WTC11 (cell line): ENCODE results near the gene MAP3K2. TPM values are rescaled to one million over a fixed set of nuclear protein-coding genes. Genes with fewer than 3 reads are reported as not detected.

Source experiments
- ATAC-seq: fragments of 200-7000 bp; cut with Tn5 transposase; 2 replicates; pipeline ENCODE4 v1.10.0; 2021; ENCODE audit warnings: mild to moderate bottlenecking, moderate library complexity
- CTCF ChIA-PET: fragments of 300-600 bp; sonication (Branson Sonifier 250); formaldehyde crosslinking; loops from one replicate; lab custom pipeline; 2021; ENCODE audit warnings: antibody characterized with exemption; lab: Charles Lee
- POLR2A ChIA-PET: fragments of 350-600 bp; sonication (Branson Sonifier 250); formaldehyde crosslinking; loops from one replicate; lab custom pipeline; 2021; ENCODE audit warnings: antibody characterized with exemption; lab: Charles Lee
- DNase-seq: peaks from one replicate; pipeline ENCODE4 v3.0.0; 2021; ENCODE audit warnings: low spot score
- H3K27ac Mint-ChIP-seq: 2 replicates; pipeline ENCODE4 v1.8.0; 2021; ENCODE audit warnings: mixed read lengths
- H3K27me3 Mint-ChIP-seq: 2 replicates; pipeline ENCODE4 v1.8.0; 2021; ENCODE audit warnings: low read depth, mild to moderate bottlenecking, moderate library complexity, mixed read lengths
- H3K36me3 Mint-ChIP-seq: 2 replicates; pipeline ENCODE4 v1.8.0; 2021; ENCODE audit warnings: mixed read lengths
- H3K4me1 Mint-ChIP-seq: 2 replicates; pipeline ENCODE4 v1.8.0; 2022; ENCODE audit warnings: mixed read lengths
- H3K4me3 Mint-ChIP-seq: 2 replicates; pipeline ENCODE4 v1.8.0; 2021; ENCODE audit warnings: mild to moderate bottlenecking, moderate library complexity, mixed read lengths
- H3K9me3 Mint-ChIP-seq: 2 replicates; pipeline ENCODE4 v1.8.0; 2021; ENCODE audit warnings: mixed read lengths
- CBFB ChIP-seq: sonication (generic); formaldehyde crosslinking; IDR thresholded peaks from 2 replicates; pipeline ENCODE4 v1.8.1; 2022; ENCODE audit warnings: mild to moderate bottlenecking, low read depth, missing genetic modification reagents
- CREB1 ChIP-seq: sonication (generic); formaldehyde crosslinking; IDR thresholded peaks from 2 replicates; pipeline ENCODE4 v1.8.0; 2023; ENCODE audit warnings: mild to moderate bottlenecking, missing genetic modification reagents
- ETV6 ChIP-seq: sonication (generic); formaldehyde crosslinking; IDR thresholded peaks from 2 replicates; pipeline ENCODE4 v1.8.1; 2022; ENCODE audit warnings: mild to moderate bottlenecking, missing genetic modification reagents
- FOXK1 ChIP-seq: sonication (generic); formaldehyde crosslinking; IDR thresholded peaks from 2 replicates; pipeline ENCODE4 v1.8.0; 2022; ENCODE audit warnings: mild to moderate bottlenecking, moderate library complexity, missing genetic modification reagents
- NFE2L1 ChIP-seq: sonication (generic); formaldehyde crosslinking; IDR thresholded peaks from 2 replicates; pipeline ENCODE4 v1.8.1; 2023; ENCODE audit warnings: missing genetic modification reagents
- NR2C2 ChIP-seq: sonication (generic); formaldehyde crosslinking; IDR thresholded peaks from 2 replicates; pipeline ENCODE4 v1.8.0; 2022; ENCODE audit warnings: mild to moderate bottlenecking, missing genetic modification reagents
- NR3C1 ChIP-seq: sonication (generic); formaldehyde crosslinking; conservative IDR thresholded peaks from 2 replicates; pipeline ENCODE4 v1.8.1; 2023; ENCODE audit warnings: low read depth, mild to moderate bottlenecking, missing genetic modification reagents
- ZBTB21 ChIP-seq: sonication (generic); formaldehyde crosslinking; IDR thresholded peaks from 2 replicates; pipeline ENCODE4 v1.8.1; 2023; ENCODE audit warnings: mild to moderate bottlenecking, missing genetic modification reagents, borderline replicate concordance
- ZNF121 ChIP-seq: sonication (generic); formaldehyde crosslinking; IDR thresholded peaks from 2 replicates; pipeline ENCODE4 v1.8.0; 2023; ENCODE audit warnings: missing genetic modification reagents
- ZNF232 ChIP-seq: sonication (generic); formaldehyde crosslinking; IDR thresholded peaks from 2 replicates; pipeline ENCODE4 v1.8.0; 2022; ENCODE audit warnings: mild to moderate bottlenecking, missing genetic modification reagents
- total RNA-seq: library from RNA; stranded (reverse); gene quantifications from 3 replicates; pipeline ENCODE4 v1.2.3, GENCODE V29; 2021
- TF ChIP-seq, protein P1 (sequence below): sonication (generic); formaldehyde crosslinking; IDR thresholded peaks from 2 replicates; pipeline ENCODE4 v1.8.0; 2022; ENCODE audit warnings: mild to moderate bottlenecking, missing genetic modification reagents
- TF ChIP-seq, protein P2 (sequence below): fragments of 200-600 bp; IDR thresholded peaks from 2 replicates; pipeline ENCODE4 v1.8.0; 2022; ENCODE audit warnings: antibody characterized with exemption
- TF ChIP-seq, protein P3 (sequence below): sonication (generic); formaldehyde crosslinking; IDR thresholded peaks from 2 replicates; pipeline ENCODE4 v1.8.0; 2023; ENCODE audit warnings: missing genetic modification reagents, mild to moderate bottlenecking, borderline replicate concordance
- TF ChIP-seq, protein P4 (sequence below): sonication (generic); formaldehyde crosslinking; IDR thresholded peaks from 2 replicates; pipeline ENCODE4 v1.8.1; 2023; ENCODE audit warnings: mild to moderate bottlenecking, missing genetic modification reagents
- TF ChIP-seq, protein P5 (sequence below): sonication (generic); formaldehyde crosslinking; IDR thresholded peaks from 2 replicates; pipeline ENCODE4 v1.8.1; 2022; ENCODE audit warnings: missing genetic modification reagents, borderline replicate concordance
- TF ChIP-seq, protein P6 (sequence below): sonication (generic); formaldehyde crosslinking; conservative IDR thresholded peaks from 2 replicates; pipeline ENCODE4 v1.8.1; 2022; ENCODE audit warnings: mild to moderate bottlenecking, missing genetic modification reagents

MAP3K2 gene
- total RNA-seq, 1 experiment from 2014 or later: 26.9 TPM

DNA sequence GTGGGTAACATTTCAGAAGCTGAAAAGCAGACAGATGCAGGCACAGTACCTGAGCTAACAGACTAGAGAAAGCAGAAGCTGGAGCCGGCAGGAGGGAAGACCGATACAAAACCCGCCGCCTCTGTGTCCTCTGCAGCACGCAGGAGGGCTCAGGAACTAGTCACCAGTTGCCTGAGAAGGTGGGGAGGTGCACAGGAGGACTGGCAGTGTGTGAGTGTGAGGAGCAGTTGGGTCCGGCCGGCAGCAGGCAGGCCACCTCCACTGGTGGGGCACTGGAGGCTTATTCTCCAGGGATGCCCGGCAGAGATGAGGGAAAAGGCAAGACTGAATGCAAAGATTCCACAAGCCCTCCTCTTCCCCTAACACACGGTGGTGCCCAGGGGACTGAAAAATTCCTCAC is 112.0 kb downstream of the MAP3K2 start:
- POLR2A ChIA-PET: no interaction called here
- TF ChIP-seq FOXK1 (CRISPR knock-in tag) (no peak), NR2C2 (CRISPR knock-in tag) (no peak), NR3C1 (no peak), ZNF232 (no peak), CREB1 (CRISPR knock-in tag) (no peak), ETV6 (CRISPR knock-in tag) (no peak), CBFB (no peak), NFE2L1 (CRISPR knock-in tag) (no peak), ZNF121 (CRISPR knock-in tag) (no peak)
- TF ChIP-seq, protein P1, sequence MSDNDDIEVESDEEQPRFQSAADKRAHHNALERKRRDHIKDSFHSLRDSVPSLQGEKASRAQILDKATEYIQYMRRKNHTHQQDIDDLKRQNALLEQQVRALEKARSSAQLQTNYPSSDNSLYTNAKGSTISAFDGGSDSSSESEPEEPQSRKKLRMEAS: no peak
- TF ChIP-seq, protein P2, sequence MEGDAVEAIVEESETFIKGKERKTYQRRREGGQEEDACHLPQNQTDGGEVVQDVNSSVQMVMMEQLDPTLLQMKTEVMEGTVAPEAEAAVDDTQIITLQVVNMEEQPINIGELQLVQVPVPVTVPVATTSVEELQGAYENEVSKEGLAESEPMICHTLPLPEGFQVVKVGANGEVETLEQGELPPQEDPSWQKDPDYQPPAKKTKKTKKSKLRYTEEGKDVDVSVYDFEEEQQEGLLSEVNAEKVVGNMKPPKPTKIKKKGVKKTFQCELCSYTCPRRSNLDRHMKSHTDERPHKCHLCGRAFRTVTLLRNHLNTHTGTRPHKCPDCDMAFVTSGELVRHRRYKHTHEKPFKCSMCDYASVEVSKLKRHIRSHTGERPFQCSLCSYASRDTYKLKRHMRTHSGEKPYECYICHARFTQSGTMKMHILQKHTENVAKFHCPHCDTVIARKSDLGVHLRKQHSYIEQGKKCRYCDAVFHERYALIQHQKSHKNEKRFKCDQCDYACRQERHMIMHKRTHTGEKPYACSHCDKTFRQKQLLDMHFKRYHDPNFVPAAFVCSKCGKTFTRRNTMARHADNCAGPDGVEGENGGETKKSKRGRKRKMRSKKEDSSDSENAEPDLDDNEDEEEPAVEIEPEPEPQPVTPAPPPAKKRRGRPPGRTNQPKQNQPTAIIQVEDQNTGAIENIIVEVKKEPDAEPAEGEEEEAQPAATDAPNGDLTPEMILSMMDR: no peak
- TF ChIP-seq, protein P3, sequence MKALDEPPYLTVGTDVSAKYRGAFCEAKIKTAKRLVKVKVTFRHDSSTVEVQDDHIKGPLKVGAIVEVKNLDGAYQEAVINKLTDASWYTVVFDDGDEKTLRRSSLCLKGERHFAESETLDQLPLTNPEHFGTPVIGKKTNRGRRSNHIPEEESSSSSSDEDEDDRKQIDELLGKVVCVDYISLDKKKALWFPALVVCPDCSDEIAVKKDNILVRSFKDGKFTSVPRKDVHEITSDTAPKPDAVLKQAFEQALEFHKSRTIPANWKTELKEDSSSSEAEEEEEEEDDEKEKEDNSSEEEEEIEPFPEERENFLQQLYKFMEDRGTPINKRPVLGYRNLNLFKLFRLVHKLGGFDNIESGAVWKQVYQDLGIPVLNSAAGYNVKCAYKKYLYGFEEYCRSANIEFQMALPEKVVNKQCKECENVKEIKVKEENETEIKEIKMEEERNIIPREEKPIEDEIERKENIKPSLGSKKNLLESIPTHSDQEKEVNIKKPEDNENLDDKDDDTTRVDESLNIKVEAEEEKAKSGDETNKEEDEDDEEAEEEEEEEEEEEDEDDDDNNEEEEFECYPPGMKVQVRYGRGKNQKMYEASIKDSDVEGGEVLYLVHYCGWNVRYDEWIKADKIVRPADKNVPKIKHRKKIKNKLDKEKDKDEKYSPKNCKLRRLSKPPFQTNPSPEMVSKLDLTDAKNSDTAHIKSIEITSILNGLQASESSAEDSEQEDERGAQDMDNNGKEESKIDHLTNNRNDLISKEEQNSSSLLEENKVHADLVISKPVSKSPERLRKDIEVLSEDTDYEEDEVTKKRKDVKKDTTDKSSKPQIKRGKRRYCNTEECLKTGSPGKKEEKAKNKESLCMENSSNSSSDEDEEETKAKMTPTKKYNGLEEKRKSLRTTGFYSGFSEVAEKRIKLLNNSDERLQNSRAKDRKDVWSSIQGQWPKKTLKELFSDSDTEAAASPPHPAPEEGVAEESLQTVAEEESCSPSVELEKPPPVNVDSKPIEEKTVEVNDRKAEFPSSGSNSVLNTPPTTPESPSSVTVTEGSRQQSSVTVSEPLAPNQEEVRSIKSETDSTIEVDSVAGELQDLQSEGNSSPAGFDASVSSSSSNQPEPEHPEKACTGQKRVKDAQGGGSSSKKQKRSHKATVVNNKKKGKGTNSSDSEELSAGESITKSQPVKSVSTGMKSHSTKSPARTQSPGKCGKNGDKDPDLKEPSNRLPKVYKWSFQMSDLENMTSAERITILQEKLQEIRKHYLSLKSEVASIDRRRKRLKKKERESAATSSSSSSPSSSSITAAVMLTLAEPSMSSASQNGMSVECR (CRISPR knock-in tag): no peak
- TF ChIP-seq, protein P4, sequence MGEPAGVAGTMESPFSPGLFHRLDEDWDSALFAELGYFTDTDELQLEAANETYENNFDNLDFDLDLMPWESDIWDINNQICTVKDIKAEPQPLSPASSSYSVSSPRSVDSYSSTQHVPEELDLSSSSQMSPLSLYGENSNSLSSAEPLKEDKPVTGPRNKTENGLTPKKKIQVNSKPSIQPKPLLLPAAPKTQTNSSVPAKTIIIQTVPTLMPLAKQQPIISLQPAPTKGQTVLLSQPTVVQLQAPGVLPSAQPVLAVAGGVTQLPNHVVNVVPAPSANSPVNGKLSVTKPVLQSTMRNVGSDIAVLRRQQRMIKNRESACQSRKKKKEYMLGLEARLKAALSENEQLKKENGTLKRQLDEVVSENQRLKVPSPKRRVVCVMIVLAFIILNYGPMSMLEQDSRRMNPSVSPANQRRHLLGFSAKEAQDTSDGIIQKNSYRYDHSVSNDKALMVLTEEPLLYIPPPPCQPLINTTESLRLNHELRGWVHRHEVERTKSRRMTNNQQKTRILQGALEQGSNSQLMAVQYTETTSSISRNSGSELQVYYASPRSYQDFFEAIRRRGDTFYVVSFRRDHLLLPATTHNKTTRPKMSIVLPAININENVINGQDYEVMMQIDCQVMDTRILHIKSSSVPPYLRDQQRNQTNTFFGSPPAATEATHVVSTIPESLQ (CRISPR knock-in tag): no peak
- Mint-ChIP-seq H3K27ac (no peak overlapping the region; the same call in 1 of the 2 replicates), H3K9me3 (0 out of 2 replicates have a peak, but pooled peaks cover 3% of the 10 kb centered on the region), H3K4me3 (no peak overlapping the region), H3K27me3 (no peaks in the 10 kb centered on the region), H3K4me1 (no peaks in the 10 kb centered on the region), H3K36me3 (peaks cover 79% of the 10 kb centered on the region)
- CTCF ChIA-PET: interaction anchor here (0.5 kb wide), 1 partner anchor 65 kb away, joined by 3 read pairs; no protein-coding TSS in a partner anchor
- ATAC-seq: no peak
- DNase-seq: no peak

DNA sequence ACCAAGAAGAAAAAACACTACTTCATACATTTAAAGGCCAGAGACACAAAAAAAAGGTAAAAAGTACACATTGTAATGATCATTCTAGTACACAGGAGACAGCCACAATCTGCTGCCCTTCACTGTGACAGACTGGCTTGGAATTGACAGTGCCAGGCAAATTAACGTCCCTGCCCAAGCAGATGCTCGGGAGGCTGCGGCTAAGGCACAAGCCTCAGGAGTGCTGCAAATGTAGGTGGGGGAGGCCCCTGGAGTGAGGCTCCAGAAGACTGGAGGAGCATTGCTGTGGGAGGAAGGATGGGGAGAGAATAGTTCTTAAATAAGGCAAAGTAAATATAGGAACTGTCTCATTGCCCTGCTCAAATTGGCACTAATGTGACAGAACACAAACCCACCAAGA is 112.4 kb downstream of the MAP3K2 start:
- H3K27ac Mint-ChIP-seq: peak overlapping the region; percentile 21; the same call in 1 of the 2 replicates
- no peak overlapping the region for H3K4me3 Mint-ChIP-seq
- ChIA-PET POLR2A (no interaction called here), CTCF (no interaction called here)
- DNase-seq: no peak
- TF ChIP-seq, protein P5, sequence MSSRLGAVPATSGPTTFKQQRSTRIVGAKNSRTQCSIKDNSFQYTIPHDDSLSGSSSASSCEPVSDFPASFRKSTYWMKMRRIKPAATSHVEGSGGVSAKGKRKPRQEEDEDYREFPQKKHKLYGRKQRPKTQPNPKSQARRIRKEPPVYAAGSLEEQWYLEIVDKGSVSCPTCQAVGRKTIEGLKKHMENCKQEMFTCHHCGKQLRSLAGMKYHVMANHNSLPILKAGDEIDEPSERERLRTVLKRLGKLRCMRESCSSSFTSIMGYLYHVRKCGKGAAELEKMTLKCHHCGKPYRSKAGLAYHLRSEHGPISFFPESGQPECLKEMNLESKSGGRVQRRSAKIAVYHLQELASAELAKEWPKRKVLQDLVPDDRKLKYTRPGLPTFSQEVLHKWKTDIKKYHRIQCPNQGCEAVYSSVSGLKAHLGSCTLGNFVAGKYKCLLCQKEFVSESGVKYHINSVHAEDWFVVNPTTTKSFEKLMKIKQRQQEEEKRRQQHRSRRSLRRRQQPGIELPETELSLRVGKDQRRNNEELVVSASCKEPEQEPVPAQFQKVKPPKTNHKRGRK (CRISPR knock-in tag): no peak
- TF ChIP-seq ZBTB21 (CRISPR knock-in tag): no peak
- TF ChIP-seq, protein P6, sequence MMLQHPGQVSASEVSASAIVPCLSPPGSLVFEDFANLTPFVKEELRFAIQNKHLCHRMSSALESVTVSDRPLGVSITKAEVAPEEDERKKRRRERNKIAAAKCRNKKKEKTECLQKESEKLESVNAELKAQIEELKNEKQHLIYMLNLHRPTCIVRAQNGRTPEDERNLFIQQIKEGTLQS: no peak
- H3K27me3 Mint-ChIP-seq: no peaks in the 10 kb centered on the region
- peaks cover 5% of the 10 kb centered on the region; the same call in 1 of the 2 replicates for H3K9me3 Mint-ChIP-seq
- H3K4me1 Mint-ChIP-seq: no peaks in the 10 kb centered on the region
- H3K36me3 Mint-ChIP-seq: peaks cover 81% of the 10 kb centered on the region
- ATAC-seq: no peak
